ENCODE results near the gene MAP3K19.
A peak's percentile ranks its signal among the peaks of the same experiment; 100 is the strongest.

MAP3K19 gene

GRCh38 chr2:134950886-134951285 lies 96.4 kb downstream of the MAP3K19 start:
- no peak overlapping the region for H3K4me3 ChIP-seq (replicated peaks in 1 of 2; ENCODE audit: low read depth in 2 of 2, low read length in 2 of 2)
- TF ChIP-seq, protein P1, sequence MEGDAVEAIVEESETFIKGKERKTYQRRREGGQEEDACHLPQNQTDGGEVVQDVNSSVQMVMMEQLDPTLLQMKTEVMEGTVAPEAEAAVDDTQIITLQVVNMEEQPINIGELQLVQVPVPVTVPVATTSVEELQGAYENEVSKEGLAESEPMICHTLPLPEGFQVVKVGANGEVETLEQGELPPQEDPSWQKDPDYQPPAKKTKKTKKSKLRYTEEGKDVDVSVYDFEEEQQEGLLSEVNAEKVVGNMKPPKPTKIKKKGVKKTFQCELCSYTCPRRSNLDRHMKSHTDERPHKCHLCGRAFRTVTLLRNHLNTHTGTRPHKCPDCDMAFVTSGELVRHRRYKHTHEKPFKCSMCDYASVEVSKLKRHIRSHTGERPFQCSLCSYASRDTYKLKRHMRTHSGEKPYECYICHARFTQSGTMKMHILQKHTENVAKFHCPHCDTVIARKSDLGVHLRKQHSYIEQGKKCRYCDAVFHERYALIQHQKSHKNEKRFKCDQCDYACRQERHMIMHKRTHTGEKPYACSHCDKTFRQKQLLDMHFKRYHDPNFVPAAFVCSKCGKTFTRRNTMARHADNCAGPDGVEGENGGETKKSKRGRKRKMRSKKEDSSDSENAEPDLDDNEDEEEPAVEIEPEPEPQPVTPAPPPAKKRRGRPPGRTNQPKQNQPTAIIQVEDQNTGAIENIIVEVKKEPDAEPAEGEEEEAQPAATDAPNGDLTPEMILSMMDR (IDR thresholded peaks at IDR 0.05; ENCODE audit: low read depth, low read length) = no peak
- no peak for DNase-seq (ENCODE audit: low read depth in 2 of 2)

DNA sequence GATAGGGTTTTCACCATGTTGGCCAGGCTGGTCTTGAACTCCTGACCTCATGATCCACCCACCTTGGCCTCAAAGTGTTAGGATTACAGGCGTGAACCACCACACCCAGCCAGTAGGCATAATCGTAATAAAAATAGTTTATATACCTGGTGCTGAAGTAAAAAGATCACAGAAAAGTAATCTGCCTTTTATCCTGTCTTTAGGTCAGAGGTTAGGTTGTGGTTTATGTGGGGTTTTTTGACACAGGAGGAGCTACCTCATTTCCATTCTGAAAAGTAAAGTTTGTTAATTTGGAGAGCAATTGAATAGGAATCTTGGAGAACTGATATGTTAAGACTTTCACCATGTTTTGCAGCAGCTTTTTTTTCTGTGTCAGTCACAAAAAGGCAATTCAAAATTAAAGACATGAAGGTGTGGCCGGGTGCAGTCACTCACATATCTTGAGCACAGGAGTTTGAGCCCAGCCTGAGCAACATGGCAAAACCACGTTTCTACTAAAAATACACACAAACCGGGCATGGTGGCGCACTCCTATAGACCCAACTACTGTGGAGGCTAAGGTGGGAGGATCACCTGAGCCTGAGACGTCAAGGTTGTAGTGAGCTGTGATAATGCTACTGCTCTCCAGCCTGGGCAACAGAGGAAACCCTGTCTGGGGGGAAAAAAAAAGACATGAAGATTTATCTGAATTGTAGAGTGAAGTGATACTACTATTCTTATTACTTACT lies 97.1 kb downstream of the MAP3K19 start:
- TF ChIP-seq, protein P1 (IDR thresholded peaks at IDR 0.05; ENCODE audit: low read depth, low read length) = no peak
- H3K4me3 ChIP-seq (replicated peaks in 1 of 2; ENCODE audit: low read depth in 2 of 2, low read length in 2 of 2) = no peak overlapping the region
- DNase-seq (ENCODE audit: low read depth in 2 of 2) = no peak

- TF ChIP-seq, protein P1 (IDR thresholded peaks at IDR 0.05; ENCODE audit: low read depth, low read length) = no peak
- H3K4me3 ChIP-seq (replicated peaks in 1 of 2; ENCODE audit: low read depth in 2 of 2, low read length in 2 of 2) = no peak overlapping the region
- DNase-seq (ENCODE audit: low read depth in 2 of 2) = no peak
Measured at GRCh38 chr2:134946073-134946472, 101.2 kb downstream of the MAP3K19 start.

DNA sequence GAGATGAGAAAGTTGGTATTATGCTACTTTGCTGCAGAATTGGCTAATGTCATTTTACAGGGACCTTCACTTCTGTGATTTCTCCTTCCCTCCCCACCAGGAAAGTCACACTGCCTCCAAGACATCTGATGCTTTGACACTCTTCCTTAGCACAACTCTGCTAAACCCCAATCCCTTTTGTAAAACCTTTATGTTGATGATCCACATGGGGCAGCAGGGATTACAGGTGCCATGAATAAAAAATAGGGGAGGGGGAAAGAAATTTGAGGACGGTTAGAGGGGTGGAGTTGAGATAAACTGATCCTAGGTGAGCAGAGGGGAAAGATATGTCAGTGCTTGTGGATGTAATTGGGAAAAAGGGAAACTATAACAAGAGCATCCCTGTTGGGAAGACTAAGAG lies 102.3 kb downstream of the MAP3K19 start:
- TF ChIP-seq, protein P1 (IDR thresholded peaks at IDR 0.05; ENCODE audit: low read depth, low read length) = no peak
- no peak overlapping the region for H3K4me3 ChIP-seq (replicated peaks in 1 of 2; ENCODE audit: low read depth in 2 of 2, low read length in 2 of 2)
- DNase-seq (ENCODE audit: low read depth in 2 of 2) = no peak

- DNase-seq (ENCODE audit: low read depth in 2 of 2) = no peak
- no peak overlapping the region for H3K4me3 ChIP-seq (replicated peaks in 1 of 2; ENCODE audit: low read depth in 2 of 2, low read length in 2 of 2)
- TF ChIP-seq, protein P1 (IDR thresholded peaks at IDR 0.05; ENCODE audit: low read depth, low read length) = no peak
Measured at GRCh38 chr2:134943540-134943939, 103.7 kb downstream of the MAP3K19 start.

GRCh38 chr2:134936691-134937090 lies 110.6 kb downstream of the MAP3K19 start:
- no peak for DNase-seq (ENCODE audit: low read depth in 2 of 2)
- no peak overlapping the region for H3K4me3 ChIP-seq (replicated peaks in 1 of 2; ENCODE audit: low read depth in 2 of 2, low read length in 2 of 2)
- TF ChIP-seq, protein P1 (IDR thresholded peaks at IDR 0.05; ENCODE audit: low read depth, low read length) = no peak

DNA sequence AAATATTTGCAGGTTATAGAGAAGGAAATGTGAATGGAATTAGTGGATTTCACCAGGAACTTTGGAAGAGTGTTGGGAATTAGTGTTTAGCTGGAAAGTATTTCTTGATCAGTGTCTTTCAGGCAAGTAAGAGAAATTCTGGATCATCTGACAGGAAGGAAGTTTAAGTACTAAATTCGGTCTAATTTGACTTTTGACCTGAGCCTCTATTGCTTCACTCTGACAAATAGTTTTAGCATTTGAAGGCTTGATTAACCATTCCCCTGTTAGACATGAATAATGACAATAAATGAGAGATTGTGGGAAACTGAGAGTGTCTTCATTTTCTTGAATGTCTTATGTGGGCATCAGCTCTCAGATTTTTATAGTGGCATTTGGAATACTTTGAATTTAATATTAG lies 112.6 kb downstream of the MAP3K19 start:
- DNase-seq (ENCODE audit: low read depth in 2 of 2) = peak; percentile 19 to 51
- TF ChIP-seq, protein P1 (IDR thresholded peaks at IDR 0.05; ENCODE audit: low read depth, low read length) = no peak
- H3K4me3 ChIP-seq (replicated peaks in 1 of 2; ENCODE audit: low read depth in 2 of 2, low read length in 2 of 2) = no peak overlapping the region

Data from cardiac fibroblast (primary cell).